Activated CD4-positive, alpha-beta T cell treated with anti-CD3 and anti-CD28 coated beads for 24 hours (primary cell): ENCODE measurements around the gene OR2H2.

ENCODE experiments used
- DNase-seq, 2 donors: peaks; one replicate each; pipeline ENCODE4 v3.0.0-alpha.2; 2020; ENCODE audit warnings: low read depth in 2 of 2

The OR2H2 gene

DNA sequence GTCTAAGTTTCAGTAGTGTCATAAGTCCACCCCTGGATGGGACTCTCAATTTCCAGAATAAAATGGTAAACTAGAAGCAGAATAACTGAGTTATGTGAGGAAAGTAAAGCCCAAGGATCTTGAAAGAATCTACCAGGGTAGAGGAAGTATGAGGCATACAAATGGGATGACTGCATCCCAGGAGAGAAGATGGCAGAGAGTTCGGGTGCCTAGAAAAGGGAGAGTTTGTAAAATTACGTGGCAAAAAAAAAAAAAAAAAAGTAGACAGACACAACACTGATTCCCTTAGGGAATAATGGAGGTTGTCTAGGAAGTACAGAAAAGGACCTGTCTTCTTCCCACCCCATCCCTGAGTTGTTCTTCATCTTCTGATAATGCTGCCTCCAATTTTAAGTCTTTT, 44.6 kb downstream of the OR2H2 start:
- no peak for DNase-seq

DNA sequence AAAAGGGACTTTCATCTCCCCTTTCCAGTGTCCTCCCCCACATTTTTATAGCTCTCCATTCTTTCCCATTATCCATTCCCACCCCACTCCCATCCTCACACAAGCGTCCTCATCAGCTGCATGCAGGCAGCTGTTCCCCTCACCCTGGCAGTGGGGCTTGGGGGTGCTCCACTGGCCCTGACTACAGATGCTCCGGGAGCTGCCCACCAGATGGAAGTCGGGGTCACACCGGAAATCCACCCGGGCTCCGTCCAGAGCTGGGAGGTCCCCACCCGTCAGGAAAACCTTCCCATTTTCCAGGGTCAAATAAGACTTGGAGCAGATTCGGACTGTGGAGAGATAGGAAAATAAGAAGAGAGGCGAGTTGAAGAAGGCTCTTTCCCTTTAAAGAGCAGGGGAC, 45.4 kb downstream of the OR2H2 start:
- DNase-seq: no peak

DNA sequence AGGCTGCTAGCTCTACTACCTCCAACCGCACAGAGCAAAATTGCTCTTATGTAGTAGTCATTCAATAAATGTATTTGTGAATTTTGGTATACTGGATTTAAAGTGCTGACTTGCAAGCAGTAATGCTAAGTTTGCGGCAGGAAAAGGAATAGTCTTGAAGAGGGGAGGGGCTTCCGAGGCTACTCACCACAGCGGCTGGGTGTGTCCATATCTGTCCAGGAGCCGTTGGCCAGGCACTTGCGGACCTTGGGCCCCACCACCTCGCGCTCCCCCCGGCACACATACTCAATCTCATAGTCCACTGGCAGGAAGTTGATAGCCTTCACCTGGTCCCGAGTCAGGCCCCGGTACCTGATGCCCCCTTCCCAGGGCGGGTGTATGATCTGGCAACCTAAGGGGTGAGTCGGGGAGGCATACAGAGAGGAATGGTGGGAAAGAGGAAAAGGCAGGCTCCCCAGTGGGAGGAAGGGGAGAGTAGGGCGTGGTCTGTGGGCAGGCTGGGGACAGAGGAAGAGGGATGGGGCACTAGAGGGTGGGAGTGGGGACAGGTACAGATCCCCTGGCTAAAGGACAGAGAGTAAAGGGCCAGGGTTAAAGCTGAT, 46.4 kb downstream of the OR2H2 start:
- DNase-seq: no peak

DNA sequence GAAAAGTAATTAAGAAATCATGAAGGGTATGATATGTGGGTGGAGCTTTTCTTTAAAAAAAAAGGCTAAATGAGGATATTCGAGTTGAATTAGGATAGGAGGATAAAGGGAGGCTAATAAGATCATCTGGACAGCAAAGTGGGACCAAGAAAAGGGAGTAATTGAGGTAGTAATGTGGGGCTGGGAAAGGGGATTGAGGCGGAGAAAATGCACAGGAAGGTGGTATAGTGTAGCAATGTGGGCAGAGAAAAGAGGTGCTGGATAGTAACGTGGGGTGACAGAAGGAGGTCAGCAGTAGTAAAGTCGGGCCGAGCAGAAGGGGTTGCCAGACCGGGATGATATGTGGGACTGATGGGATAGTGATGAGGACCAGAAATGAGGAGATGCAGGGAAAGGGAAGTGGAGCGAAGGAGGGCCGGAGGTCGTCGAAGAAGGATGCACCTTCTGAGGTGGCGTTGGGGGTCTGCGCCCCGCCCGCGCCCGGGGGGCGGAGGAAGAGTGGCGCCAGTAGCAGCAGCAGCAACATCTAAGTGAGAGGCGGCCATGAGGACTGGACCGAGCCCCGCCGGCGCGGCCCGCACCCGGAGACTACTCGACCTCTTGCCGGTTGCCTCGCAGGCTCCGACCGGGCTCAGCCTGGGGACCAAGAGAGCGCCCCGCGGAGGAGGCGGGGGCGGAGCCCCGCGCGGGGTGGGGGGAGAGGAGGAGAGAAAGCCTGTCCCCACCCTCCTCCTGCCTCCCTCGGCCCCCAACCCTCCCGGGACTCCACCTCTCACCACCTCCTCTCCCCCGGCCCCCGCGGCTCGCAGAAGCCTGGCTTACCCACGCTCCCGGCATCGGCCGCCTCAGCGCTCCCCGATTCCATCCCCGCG, 47.2 kb downstream of the OR2H2 start:
- DNase-seq: peak; percentile 25 to 27

- peak; percentile 53 to 54 for DNase-seq
Observed at GRCh38 chr6:29632789-29633533, 48.0 kb downstream of the OR2H2 start, which contains the start of gene GABBR1. Gene GABBR1 (minus strand): TSS chr6:29633183. CDS start chr6:29632385, 798 bp downstream.

DNA sequence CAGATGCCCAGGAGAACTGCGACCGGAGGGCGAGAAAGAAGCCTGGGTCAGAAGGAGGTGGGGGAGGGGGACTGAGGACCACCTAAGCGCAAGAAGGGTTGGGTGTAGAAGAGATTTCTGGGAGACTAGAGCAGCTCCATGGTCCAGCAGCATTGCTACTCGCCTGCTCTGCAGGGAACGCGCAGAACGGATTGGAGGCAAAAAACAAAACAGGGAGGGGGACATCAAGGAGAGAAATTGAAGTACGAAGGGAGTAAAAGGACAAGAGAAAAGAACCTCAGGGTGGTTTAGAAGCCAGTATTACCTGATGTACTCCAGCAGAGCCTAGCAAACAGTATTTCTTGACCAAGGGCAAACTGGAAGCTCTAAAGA, 48.6 kb downstream of the OR2H2 start:
- DNase-seq: no peak

DNA sequence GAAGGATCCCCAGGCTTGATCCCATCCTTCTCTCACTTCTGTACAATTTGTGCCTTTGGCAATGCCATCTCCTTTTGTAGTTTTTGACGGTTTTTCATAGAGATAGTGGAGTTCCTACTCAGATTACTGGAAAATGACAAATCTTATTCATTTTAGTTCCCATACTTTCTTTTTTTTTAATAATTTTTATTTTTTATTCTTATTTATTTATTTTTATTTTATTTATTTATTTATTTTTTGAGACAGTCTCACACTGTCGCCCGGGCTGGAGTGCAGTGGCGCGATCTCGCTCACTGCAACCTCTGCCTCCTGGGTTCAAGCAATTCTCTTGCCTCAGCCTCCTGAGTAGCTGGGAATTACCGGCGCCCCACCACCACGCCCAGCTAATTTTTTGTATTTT, 52.3 kb downstream of the OR2H2 start:
- no peak for DNase-seq
